Gastroesophageal sphincter (tissue), 3 donors: Measurements from ENCODE around the gene DPYD.

Source experiments
- EP300 ChIP-seq: sonication (generic); formaldehyde crosslinking; IDR thresholded peaks from one replicate; pipeline ENCODE4 v1.6.1; 2017; ENCODE audit warnings: antibody characterized with exemption, mild to moderate bottlenecking
- POLR2AphosphoS5 ChIP-seq: sonication (generic); formaldehyde crosslinking; IDR thresholded peaks from one replicate; pipeline ENCODE4 v1.6.1; 2017; ENCODE audit warnings: antibody characterized with exemption
- TF ChIP-seq, protein P1 (sequence below), 4 experiments: fragments of 200-600 bp in 2 of 4; fragments of 450-650 bp in 2 of 4; sonication (generic) in 1 of 4; IDR thresholded peaks; one replicate each; pipeline ENCODE4 v1.5.1; 2017 to 2019; ENCODE audit warnings: antibody characterized with exemption in 4 of 4, mild to moderate bottlenecking in 2 of 4, moderate library complexity in 2 of 4

DNA sequence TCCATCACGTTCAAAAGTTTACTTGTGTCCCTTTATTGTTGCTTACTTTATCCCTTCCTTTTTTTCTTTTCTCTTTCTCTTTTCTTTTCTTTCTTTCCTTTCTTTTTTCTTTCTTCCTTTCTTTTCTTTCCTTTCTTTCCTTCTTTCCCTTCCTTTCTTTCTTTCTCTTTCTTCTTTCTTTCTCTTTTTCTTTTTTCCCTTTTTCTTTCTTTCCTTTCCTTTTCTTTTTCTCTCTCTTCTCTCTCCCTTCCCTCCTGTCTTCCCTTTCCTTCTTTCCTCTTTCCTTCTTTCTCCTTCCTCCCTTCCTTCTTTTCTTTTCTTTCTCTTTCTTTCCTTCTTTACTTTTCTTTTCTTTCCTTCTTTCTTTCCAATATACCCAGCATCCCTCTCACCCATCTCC, 391.2 kb downstream of the DPYD start:
- TF ChIP-seq EP300: no peak
- TF ChIP-seq, protein P1, sequence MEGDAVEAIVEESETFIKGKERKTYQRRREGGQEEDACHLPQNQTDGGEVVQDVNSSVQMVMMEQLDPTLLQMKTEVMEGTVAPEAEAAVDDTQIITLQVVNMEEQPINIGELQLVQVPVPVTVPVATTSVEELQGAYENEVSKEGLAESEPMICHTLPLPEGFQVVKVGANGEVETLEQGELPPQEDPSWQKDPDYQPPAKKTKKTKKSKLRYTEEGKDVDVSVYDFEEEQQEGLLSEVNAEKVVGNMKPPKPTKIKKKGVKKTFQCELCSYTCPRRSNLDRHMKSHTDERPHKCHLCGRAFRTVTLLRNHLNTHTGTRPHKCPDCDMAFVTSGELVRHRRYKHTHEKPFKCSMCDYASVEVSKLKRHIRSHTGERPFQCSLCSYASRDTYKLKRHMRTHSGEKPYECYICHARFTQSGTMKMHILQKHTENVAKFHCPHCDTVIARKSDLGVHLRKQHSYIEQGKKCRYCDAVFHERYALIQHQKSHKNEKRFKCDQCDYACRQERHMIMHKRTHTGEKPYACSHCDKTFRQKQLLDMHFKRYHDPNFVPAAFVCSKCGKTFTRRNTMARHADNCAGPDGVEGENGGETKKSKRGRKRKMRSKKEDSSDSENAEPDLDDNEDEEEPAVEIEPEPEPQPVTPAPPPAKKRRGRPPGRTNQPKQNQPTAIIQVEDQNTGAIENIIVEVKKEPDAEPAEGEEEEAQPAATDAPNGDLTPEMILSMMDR (IDR thresholded peaks at IDR 0.05): no peak
- no peak for TF ChIP-seq POLR2AphosphoS5
